ENCODE measurements around the gene ICOSLG.
"Not testable (repeated sequence)": the region's sequence is repeated elsewhere in the genome, so short reads cannot be mapped to it uniquely, and the experiment has no call there.

Gene ICOSLG

DNA sequence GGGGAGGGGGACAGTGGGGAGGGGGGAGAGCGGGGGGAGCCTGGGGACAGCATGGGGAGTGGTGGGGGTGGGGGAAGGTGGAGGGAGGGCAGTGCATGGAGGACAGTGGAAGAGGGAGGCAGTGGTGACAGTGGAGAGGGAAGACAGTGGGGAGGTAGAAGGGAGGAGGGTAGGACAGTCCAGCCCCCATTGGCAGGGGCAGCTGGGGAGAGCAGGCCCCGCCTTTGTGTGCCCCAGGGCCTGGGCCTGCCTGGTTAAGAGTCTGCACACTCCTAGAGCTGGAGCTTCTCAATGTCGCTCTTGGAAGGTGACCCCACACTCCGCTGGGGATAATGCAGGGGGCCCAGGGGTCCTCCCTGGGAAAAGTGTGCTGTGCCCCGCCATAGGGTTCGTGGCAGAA is 15.1 kb downstream of the ICOSLG start:
- not testable (repeated sequence) for DNase-seq (ENCODE audit: low spot score)

GRCh38 chr21:44223334-44223733 is 17.4 kb downstream of the ICOSLG start:
- not testable (repeated sequence) for DNase-seq (ENCODE audit: low spot score)

DNA sequence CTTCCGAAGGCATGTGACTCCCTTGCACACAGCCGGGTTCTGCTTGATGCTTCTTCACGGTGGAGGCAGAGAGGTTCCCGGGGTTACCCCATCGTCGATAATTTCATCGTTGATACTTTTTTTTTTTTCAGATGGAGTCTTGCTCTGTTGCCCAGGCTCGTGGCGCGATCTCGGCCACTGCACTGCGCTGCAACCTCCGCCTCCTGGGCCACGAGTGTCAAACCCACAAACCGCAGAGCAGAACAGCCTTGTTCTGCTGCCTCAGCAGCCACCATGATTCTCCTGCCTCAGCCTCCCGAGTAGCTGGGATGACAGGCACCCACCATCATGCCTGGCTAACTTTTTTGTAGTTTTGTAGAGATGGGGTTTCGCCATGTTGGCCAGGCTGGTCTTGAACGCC is 20.1 kb downstream of the ICOSLG start:
- not testable (repeated sequence) for DNase-seq (ENCODE audit: low spot score)

DNA sequence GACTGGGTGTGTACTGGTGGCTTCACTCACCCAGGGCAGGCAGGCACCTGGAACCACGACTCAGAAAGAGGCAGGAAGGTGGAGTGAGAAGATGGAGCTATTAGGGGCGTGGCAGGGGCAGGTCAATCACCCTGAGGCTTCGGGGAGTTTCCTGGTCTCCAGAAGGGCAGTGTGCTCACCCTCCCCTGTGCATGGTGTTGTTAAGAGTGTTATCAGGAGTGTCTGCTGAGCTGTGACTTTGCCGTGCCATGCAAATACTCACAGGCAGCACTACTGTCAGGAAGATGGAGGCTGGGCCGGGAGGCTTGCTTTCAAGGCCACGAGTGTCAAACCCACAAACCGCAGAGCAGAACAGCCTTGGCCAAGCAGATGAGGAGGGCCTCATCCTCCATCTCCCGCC is 22.3 kb downstream of the ICOSLG start:
- not testable (repeated sequence) for DNase-seq (ENCODE audit: low spot score)

DNA sequence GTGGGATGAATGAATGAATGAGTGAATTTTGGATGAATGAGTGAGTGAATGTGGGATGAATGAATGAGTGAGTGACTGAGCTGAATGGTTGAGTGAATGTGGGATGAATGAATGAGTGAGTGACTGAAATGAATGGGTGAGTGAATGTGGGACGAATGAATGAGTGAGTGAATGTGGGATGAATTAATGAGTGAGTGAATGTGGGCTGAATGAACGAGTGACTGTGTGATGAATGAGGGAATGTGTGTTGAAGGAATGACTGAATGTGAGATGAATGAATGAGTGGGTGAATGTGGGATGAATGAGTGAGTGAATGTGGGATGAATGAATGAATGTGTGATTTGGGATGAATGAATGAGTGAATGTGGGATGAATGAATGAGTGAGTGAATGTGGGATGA is 28.8 kb downstream of the ICOSLG start:
- DNase-seq (ENCODE audit: low spot score), result not testable (repeated sequence)

DNA sequence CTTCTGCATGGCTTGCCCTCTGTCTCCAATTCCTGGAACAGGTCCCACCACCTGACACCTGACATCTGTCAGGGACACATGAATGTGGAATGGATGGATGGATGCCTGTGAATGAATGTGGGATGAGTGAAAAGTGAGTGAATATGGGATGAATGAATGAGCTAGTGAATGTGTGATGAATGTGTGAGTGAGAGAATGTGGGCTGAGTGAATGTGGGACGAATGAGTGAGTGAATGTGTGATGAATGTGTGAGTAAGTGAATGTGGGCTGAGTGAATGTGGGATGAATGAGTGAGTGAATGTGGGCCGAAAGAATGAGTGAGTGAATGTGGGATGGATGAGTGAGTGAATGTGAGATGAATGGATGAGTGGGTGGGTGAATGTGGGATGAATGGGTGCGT is 29.2 kb downstream of the ICOSLG start:
- not testable (repeated sequence) for DNase-seq (ENCODE audit: low spot score)

DNA sequence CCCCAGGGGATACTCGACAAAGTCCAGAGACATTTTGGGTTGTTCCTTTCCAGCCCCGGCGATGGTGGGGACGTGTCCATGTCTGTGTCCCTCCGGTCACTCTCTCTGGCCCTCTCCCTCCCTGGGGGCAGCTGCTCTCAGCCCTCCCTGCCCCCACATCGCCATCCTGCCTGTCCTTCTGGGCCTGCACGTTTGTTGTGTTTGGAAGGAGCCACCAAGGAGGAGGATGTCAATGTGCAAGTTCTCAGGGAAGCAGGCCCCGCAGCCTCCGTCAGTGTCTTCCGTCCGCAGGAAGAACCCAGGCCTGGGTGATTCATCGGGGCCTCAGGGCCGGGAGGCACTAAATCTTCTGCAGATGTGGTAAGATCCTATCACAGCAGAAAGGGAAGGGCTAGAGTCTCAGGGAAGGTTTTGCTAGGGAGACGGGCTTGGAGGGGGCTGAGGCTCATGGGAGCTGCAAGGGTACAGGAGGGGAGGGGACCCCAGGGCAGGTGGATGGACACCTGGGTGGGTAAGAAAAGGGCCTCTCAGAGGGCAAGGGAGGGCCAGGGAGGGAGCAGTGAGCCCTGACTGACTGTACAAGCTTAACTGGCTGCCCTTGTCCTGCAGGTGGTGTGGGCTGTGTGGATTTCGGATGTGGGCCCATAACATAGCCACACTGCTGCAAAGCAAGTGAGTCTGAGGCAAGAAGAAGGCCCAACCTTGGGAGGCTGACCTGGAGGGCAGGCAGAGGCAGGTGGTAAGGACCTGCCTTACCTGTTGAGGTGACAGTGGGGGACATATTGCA is 32.7 kb downstream of the ICOSLG start:
- DNase-seq (ENCODE audit: low spot score), result not testable (repeated sequence)

- not testable (repeated sequence) for DNase-seq (ENCODE audit: low spot score)
Measured at GRCh38 chr21:44206698-44207676, 33.8 kb downstream of the ICOSLG start.

DNA sequence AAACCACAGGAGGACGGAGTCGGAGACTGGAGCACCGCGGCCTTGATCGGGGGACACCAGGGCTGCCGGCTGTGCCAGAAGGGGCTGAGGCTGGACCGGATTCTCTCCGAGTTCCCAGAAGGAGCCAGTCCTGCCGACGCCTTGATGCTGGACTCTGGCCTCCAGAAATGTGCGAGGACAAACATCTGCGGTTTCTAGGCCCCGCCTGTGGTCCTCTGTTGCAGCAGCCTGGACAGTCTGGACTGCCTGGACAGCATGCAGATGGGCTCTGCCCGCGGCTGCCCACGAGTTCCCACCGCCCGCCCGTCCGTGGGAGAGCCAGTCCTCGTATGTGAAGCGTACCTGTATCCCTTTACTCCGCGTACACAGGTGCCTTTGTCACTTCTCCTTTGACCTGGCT is 34.6 kb downstream of the ICOSLG start:
- DNase-seq (ENCODE audit: low spot score), result not testable (repeated sequence)

DNA sequence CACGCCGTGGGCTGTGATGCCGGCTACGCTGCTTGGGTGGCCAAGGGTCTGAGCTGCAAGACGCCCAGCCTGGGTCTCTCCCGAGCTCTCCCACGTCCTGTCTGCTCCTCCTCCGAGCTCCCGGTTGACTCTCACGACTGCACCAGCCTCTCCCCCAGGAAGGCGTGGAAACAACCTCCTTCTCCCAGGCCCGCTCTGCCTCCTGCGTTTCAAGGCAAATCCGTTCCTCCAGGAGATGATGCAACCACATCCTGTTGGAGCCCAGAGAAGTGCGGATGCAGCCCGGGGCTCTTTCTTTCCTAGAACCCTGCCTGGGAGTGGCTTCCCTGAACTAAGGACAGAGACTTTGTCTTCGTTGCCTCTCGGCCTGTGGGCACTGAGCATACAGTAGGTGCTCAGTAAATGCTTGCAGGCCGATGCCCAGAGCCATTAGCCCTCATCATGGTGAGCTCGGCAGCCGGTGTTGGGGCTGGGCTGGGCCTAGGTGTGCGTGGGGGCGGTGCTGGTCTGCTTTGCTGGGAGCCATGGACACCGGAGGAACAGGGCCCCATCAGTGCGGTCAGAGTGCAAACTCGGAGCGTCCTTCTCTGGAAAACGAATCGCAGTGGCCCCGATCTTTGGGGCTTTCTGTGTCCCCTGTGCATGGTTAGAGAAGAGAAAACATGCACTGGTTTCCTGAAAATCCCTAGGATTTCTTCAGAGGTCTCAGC is 38.0 kb downstream of the ICOSLG start:
- DNase-seq (ENCODE audit: low spot score), result not testable (repeated sequence)

- not testable (repeated sequence) for DNase-seq (ENCODE audit: low spot score)
Measured at GRCh38 chr21:44199997-44200396, 40.7 kb downstream of the ICOSLG start.

- DNase-seq (ENCODE audit: low spot score), result peak; percentile 60
Measured at GRCh38 chr21:44199448-44199847, 41.3 kb downstream of the ICOSLG start.

DNA sequence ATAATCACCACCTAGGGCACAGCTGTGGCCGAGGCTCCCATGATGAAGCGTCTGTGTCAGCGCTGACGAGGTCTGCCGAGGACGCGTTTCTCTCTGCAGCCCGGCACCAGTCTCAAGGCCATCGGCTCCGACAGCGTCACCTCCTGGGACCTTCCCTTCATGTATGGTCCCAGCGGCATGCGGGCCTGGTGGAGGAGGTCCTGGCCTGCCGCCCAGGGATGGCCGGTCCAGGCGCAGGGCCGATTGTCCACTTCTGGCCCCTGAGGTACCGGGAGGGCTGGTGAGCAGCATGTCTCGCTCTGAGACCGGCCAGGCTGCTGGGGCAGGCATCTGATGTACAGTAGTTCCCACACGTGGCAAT is 43.6 kb downstream of the ICOSLG start:
- DNase-seq (ENCODE audit: low spot score), result not testable (repeated sequence)

DNA sequence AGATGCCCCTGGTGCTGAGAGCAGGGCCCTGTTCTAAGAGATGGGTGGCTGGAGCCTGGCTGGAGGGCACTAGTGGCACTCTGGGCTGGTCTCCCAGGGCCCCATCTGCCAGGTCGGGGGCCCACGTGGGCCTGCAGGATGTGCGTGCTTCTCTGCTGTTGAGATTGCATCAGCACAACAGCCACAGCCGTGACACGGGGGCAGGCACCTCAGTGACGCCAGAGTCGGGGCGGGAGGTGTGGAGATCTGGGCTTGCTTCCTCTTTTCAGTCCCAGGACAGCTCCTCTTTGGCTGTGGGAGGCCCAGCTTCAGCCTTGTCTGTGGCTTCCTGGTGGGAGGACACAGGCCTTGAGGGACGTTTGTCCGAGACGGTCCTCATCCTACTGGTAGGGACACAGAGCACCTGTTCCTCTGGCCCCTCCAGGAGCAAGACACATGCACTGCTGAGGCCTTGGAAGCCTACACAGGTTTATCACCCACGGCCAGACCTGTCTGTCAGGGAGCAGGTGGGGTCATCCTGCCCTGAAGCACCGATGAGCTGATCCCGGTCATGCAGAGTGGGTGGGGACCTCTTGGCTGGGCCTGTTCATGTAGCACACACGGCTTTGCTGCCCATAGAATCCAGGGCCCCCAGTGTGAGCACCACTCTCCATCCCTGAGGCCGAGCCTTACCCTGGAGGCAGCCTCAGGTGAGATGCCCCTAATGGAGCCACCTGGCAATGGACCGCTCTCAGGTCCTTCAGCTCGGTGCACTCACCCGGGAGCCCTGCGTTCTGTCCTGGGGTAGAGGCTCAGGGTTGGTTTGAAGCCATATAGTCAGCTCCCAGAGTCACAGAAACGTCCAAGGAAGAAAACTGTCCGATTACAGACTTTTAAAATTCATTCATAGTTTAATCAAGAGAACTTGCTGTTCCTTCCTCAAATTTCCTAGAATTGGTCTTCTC is 44.3 kb downstream of the ICOSLG start:
- DNase-seq (ENCODE audit: low spot score), result not testable (repeated sequence)

- not testable (repeated sequence) for DNase-seq (ENCODE audit: low spot score)
Measured at GRCh38 chr21:44194888-44195287, 45.9 kb downstream of the ICOSLG start.

- DNase-seq (ENCODE audit: low spot score), result not testable (repeated sequence)
Measured at GRCh38 chr21:44194451-44194850, 46.3 kb downstream of the ICOSLG start.

DNA sequence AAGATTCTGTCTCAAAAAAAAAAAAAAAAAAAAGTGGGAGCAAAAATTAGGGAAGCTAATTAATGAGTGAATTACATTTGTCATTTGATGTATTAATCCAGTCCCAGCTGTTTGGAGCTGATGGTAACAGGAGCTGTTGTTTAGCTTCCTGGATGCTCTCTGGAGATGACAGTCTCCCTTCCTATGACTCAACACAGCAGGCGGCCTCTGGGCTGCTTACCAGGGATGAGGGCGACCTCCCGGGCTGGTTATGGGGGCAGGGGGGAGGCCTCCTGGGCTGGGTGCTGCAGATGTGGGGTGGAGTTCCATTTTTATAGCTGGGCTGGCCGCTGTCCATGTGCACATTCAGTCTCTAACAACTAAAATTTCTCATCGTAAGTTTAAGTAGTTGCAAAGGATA is 47.6 kb downstream of the ICOSLG start:
- not testable (repeated sequence) for DNase-seq (ENCODE audit: low spot score)

- DNase-seq (ENCODE audit: low spot score), result not testable (repeated sequence)
Measured at GRCh38 chr21:44190349-44191271, 50.1 kb downstream of the ICOSLG start.

DNA sequence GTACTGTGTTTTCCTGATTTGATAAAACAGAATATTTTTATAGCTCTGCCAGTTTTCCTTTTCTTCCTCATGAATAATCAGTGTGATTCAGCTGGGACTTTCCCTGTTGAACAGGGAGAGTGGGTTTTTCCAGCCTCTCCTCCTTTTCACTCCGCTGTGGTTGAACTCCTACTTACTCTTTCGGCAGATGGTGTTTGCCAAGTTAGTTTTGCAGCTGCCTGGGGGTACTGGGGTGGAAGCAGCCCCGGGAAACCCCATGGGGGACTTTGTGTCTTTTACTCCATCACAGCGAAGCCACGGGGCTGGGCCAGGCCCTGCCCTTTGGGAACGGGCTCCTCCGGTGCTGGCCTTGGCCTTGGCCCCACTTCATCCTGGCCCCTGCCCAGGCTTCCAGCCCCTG is 55.9 kb downstream of the ICOSLG start:
- not testable (repeated sequence) for DNase-seq (ENCODE audit: low spot score)

- DNase-seq (ENCODE audit: low spot score), result not testable (repeated sequence)
Measured at GRCh38 chr21:44182202-44182601, 58.5 kb downstream of the ICOSLG start.
